LNCAP (cell line): ENCODE results near the gene RALGAPA1.

ENCODE experiments used
- CTCF ChIP-seq: fragments of 450-650 bp; IDR thresholded peaks from 2 replicates; pipeline ENCODE4 v1.5.1; 2017; ENCODE audit warnings: mild to moderate bottlenecking

RALGAPA1 gene

DNA sequence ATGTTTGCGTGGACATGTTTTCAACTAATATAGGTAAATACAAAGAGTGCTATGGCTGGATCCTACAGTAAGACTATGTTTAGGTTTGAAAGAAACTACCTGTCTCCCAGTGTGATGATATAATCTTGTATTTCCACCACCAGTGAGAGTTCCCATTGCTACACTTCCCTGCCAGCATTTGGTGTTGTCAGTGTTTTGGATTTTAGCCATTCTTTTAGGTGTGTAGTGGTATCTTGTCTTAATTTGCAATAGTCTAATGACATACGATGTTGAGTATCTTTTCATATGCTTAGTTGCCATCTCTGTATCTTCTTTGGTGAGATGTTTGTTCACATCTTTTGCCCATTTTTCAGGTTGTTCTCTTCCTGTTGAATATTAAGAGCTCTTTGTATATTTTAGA, 103.5 kb downstream of the RALGAPA1 start:
- TF ChIP-seq CTCF = no peak

GRCh38 chr14:35704793-35705493, 104.2 kb downstream of the RALGAPA1 start:
- no peak for TF ChIP-seq CTCF

DNA sequence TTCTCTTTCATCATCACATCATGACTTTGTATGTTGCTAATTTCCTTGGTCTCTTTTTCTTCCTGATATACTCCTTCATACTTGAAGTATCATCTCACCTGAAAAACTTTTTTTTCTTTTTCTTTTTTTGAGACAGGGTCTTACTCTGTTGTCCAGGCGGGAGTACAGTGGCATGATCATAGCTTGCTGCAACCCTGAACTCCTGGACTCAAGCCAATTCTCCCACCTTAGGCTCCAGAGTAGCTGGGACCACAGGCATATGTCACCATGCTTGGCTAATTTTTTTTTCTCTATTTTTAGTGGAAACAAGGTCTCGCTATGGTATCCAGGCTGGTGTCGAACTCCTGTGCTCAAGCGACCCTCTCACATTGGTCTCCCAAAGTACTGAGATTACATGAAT, 107.6 kb downstream of the RALGAPA1 start:
- TF ChIP-seq CTCF = no peak

DNA sequence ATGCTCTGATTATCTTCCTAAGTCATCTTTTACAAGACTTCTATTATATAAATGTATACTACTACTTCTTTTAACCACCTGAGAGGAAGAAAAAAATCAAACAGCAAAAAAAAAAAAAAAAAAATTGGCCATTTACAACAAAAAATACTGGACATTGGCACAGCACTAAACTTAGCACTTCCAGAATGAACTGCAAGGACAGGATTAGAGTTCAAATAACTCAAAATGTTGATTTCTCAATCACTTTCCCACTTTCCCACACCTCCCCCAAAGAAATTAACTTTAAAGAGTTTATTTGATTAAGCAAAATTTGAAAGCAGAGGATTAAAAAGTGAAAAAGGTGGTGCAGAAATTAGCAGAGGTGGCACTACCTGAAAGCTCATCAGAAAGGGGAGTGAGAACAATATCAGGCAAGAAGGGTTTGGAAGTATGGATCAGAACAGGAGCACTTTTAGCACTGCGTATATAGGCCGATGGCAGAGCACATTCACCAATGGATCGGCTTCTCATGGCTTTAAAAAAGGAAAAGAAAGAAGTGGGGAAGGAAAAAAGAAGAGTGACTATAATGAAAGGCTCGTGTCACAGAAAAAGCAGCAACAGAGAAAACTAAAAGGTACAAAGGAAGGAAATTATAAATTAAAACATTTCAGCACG, 109.2 kb downstream of the RALGAPA1 start:
- no peak for TF ChIP-seq CTCF

- TF ChIP-seq CTCF = no peak
These were observed 112.5 kb downstream of the RALGAPA1 start for GRCh38 chr14:35696575-35696974.

DNA sequence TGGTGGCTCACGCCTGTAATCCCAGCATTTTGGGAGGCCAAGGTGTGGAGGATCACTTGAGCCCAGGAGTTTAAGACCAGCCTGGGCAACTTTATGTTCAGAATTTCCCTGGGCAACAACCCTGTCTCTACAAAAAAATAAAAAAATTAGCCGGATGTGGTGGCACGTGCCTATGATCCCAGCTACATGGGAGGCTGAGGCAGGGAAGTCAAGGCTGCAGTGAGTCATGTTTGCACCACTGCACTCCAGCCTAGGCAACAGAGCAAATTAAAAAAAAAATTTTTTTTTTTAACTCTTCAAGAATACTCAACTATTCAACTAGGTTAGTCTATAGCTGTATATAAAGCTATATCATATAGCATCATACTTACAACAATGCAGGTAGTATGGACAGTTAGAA, 113.0 kb downstream of the RALGAPA1 start:
- TF ChIP-seq CTCF = no peak

- no peak for TF ChIP-seq CTCF
These were observed 113.4 kb downstream of the RALGAPA1 start for GRCh38 chr14:35695647-35696046.
